ENCODE results near the gene RPS8. TPM values are rescaled to one million over a fixed set of nuclear protein-coding genes. Genes with fewer than 3 reads are reported as not detected.
A peak's percentile ranks its signal among the peaks of the same experiment; 100 is the strongest.

RPS8 gene
- total RNA-seq, 1 experiment from 2014 or later, result 2,284 TPM

- in situ Hi-C loops (cut with HindIII; ENCODE audit: low pct_unique_long_range_greater_than_20kb, low sequenced_read_pairs), result no loop called here
- DNase-seq (ENCODE audit: low read depth, low spot score), result no peak
Observed at GRCh38 chr1:44798481-44799365, 23.4 kb downstream of the RPS8 start.

GRCh38 chr1:44799770-44800584 is 24.6 kb downstream of the RPS8 start, which contains the start of gene PLK3:
Gene PLK3, plus strand, starts transcription at chr1:44800377. Its CDS starts 87 bp downstream, at chr1:44800464.
- in situ Hi-C loops (cut with HindIII; ENCODE audit: low pct_unique_long_range_greater_than_20kb, low sequenced_read_pairs), result no loop called here
- peak; percentile 95 for DNase-seq (ENCODE audit: low read depth, low spot score)

GRCh38 chr1:44801491-44802305 is 26.4 kb downstream of the RPS8 start:
- no peak for DNase-seq (ENCODE audit: low read depth, low spot score)

GRCh38 chr1:44802306-44803061 is 27.1 kb downstream of the RPS8 start:
- DNase-seq (ENCODE audit: low read depth, low spot score), result no peak
- in situ Hi-C loops (cut with HindIII; ENCODE audit: low pct_unique_long_range_greater_than_20kb, low sequenced_read_pairs), result no loop called here

More at GRCh38 chr1:44801491-44802305, 26.4 kb downstream of the RPS8 start:
- in situ Hi-C loops (cut with HindIII; ENCODE audit: low pct_unique_long_range_greater_than_20kb, low sequenced_read_pairs), result no loop called here

GRCh38 chr1:44803062-44803311 is 27.6 kb downstream of the RPS8 start:
- DNase-seq (ENCODE audit: low read depth, low spot score), result no peak

GRCh38 chr1:44803312-44804095 is 28.2 kb downstream of the RPS8 start:
- in situ Hi-C loops (cut with HindIII; ENCODE audit: low pct_unique_long_range_greater_than_20kb, low sequenced_read_pairs), result no loop called here
- DNase-seq (ENCODE audit: low read depth, low spot score), result no peak

More at GRCh38 chr1:44803062-44803311, 27.6 kb downstream of the RPS8 start:
- in situ Hi-C loops (cut with HindIII; ENCODE audit: low pct_unique_long_range_greater_than_20kb, low sequenced_read_pairs), result no loop called here

GRCh38 chr1:44805311-44806024 is 30.1 kb downstream of the RPS8 start:
- in situ Hi-C loops (cut with HindIII; ENCODE audit: low pct_unique_long_range_greater_than_20kb, low sequenced_read_pairs), result no loop called here
- no peak for DNase-seq (ENCODE audit: low read depth, low spot score)

- no peak for DNase-seq (ENCODE audit: low read depth, low spot score)
- in situ Hi-C loops (cut with HindIII; ENCODE audit: low pct_unique_long_range_greater_than_20kb, low sequenced_read_pairs), result no loop called here
Observed at GRCh38 chr1:44806025-44806703, 30.8 kb downstream of the RPS8 start.

- DNase-seq (ENCODE audit: low read depth, low spot score), result no peak
- in situ Hi-C loops (cut with HindIII; ENCODE audit: low pct_unique_long_range_greater_than_20kb, low sequenced_read_pairs), result no loop called here
Observed at GRCh38 chr1:44806704-44807363, 31.5 kb downstream of the RPS8 start, which contains the start of gene DYNLT4. Gene DYNLT4, minus strand, starts transcription at chr1:44807351. Its CDS starts 683 bp downstream, at chr1:44806668.

GRCh38 chr1:44807364-44808062 is 32.2 kb downstream of the RPS8 start:
- in situ Hi-C loops (cut with HindIII; ENCODE audit: low pct_unique_long_range_greater_than_20kb, low sequenced_read_pairs), result no loop called here

GRCh38 chr1:44808063-44808937 is 33.0 kb downstream of the RPS8 start, which contains the start of gene BTBD19:
Gene BTBD19, plus strand, starts transcription at chr1:44808523. Its CDS starts 298 bp downstream, at chr1:44808821.
- in situ Hi-C loops (cut with HindIII; ENCODE audit: low pct_unique_long_range_greater_than_20kb, low sequenced_read_pairs), result no loop called here
- no peak for DNase-seq (ENCODE audit: low read depth, low spot score)

More at GRCh38 chr1:44807364-44808062, 32.2 kb downstream of the RPS8 start:
- DNase-seq (ENCODE audit: low read depth, low spot score), result peak; percentile 90

GRCh38 chr1:44808938-44809917 is 33.9 kb downstream of the RPS8 start:
- DNase-seq (ENCODE audit: low read depth, low spot score), result no peak
- in situ Hi-C loops (cut with HindIII; ENCODE audit: low pct_unique_long_range_greater_than_20kb, low sequenced_read_pairs), result no loop called here
